HepG2 (cell line): ENCODE data around the gene PTPRCAP. TPM values are rescaled to one million over a fixed set of nuclear protein-coding genes. Genes with fewer than 3 reads are reported as not detected.

Experiments
- ATAC-seq: fragments of 200-7000 bp; cut with Tn5 transposase; 3 replicates; pipeline ENCODE4 v1.9.1; 2020; ENCODE audit warnings: mild to moderate bottlenecking, moderate library complexity
- BruUV-seq: library from RNA; stranded (reverse); fragments of 400-500 nt; replicated peaks from 2 replicates; lab custom pipeline; 2021; lab: Mats Ljungman, UMichigan
- CTCF ChIA-PET: fragments of 300-600 bp; formaldehyde crosslinking; extraction: SDS; loops from one replicate; lab custom pipeline; 2021; ENCODE audit warnings: low total read pairs, inconsistent platforms, low intra/inter-chr PET ratio; lab: Yijun Ruan, JAX
- POLR2A ChIA-PET: fragments of 350-600 bp; sonication (Branson Sonifier 250); formaldehyde crosslinking; loops from one replicate; lab custom pipeline; 2020; ENCODE audit warnings: antibody characterized with exemption, inconsistent platforms; lab: Yijun Ruan, JAX
- DNase-seq: peaks from one replicate; pipeline ENCODE4 v3.0.0-alpha.2; 2015; ENCODE audit warnings: low spot score
- FAIRE-seq: peaks from 3 replicates; lab custom pipeline; 2011; peaks lifted over from hg19 to GRCh38; lab: Jason Lieb, UNC
- H2AFZ ChIP-seq: one replicate; pipeline ENCODE4 v1.6.1; 2011; ENCODE audit warnings: low read length, inconsistent platforms
- H3K27ac ChIP-seq: fragments of 300-600 bp; 3 replicates; pipeline ENCODE4 v1.8.0; 2011; ENCODE audit warnings: mixed run types, mild to moderate bottlenecking, mixed read lengths, low read length, inconsistent platforms; ENCODE audit not compliant: insufficient read depth; ENCODE audit errors: extremely low read length
- H3K27me3 ChIP-seq, 2 experiments: fragments of 200-600 bp in 1 of 2; 2 replicates in 1 of 2; 3 replicates in 1 of 2; pipeline versions ENCODE4 v1.6.0 to v1.8.0; 2011; ENCODE audit warnings: low read length in 2 of 2, mild to moderate bottlenecking in 2 of 2, moderate library complexity in 2 of 2, inconsistent platforms in 1 of 2; ENCODE audit not compliant: insufficient read depth in 2 of 2, control insufficient read depth in 1 of 2
- H3K36me3 ChIP-seq, 2 experiments: fragments of 200-600 bp in 1 of 2; replicated peaks in 1 of 2; 2 replicates in 1 of 2; 3 replicates in 1 of 2; pipeline versions ENCODE4 v1.5.1 to v1.8.0; 2011; ENCODE audit warnings: low read length in 2 of 2, inconsistent platforms in 1 of 2; ENCODE audit not compliant: insufficient read depth in 2 of 2, control insufficient read depth in 1 of 2
- H3K4me1 ChIP-seq: 2 replicates; pipeline ENCODE4 v1.5.1; 2012; ENCODE audit warnings: low read length, inconsistent platforms; ENCODE audit not compliant: insufficient read depth
- H3K4me2 ChIP-seq: 2 replicates; pipeline ENCODE4 v1.6.0; 2011; ENCODE audit warnings: low read depth, low read length, inconsistent platforms
- H3K4me3 ChIP-seq, 3 experiments: fragments of 200-600 bp in 1 of 3; sonication (generic), shearing (Covaris generic) in 1 of 3; replicated peaks in 1 of 3; 2 replicates each; pipeline ENCODE4 v1.5.1; 2011 to 2016; ENCODE audit warnings: low read length in 3 of 3, inconsistent platforms in 2 of 3, low read depth in 2 of 3, mild to moderate bottlenecking in 2 of 3, control low read depth in 1 of 3, mixed read lengths in 1 of 3; ENCODE audit not compliant: insufficient read depth in 1 of 3
- H3K79me2 ChIP-seq: one replicate; pipeline ENCODE4 v1.6.1; 2011; ENCODE audit warnings: low read length, inconsistent platforms; ENCODE audit not compliant: insufficient read depth
- H3K9ac ChIP-seq: 2 replicates; pipeline ENCODE4 v1.6.0; 2011; ENCODE audit warnings: mild to moderate bottlenecking, low read depth, low read length, inconsistent platforms; ENCODE audit not compliant: insufficient read depth
- H3K9me3 ChIP-seq: 2 replicates; pipeline ENCODE4 v1.5.1; 2012; ENCODE audit warnings: mild to moderate bottlenecking, low read length
- H4K20me1 ChIP-seq: 2 replicates; pipeline ENCODE4 v1.6.0; 2011; ENCODE audit warnings: inconsistent platforms, mild to moderate bottlenecking, low read length, moderate library complexity; ENCODE audit not compliant: insufficient read depth
- ATAD3A ChIP-seq: sonication (generic); formaldehyde crosslinking; IDR thresholded peaks from 2 replicates; pipeline ENCODE4 v1.4.0; 2020; ENCODE audit warnings: missing genetic modification reagents
- CSRNP2 ChIP-seq: sonication (generic); formaldehyde crosslinking; conservative IDR thresholded peaks from 2 replicates; pipeline ENCODE4 v1.8.0; 2022; ENCODE audit warnings: low read depth, missing genetic modification reagents
- JUNB ChIP-seq: sonication (generic); formaldehyde crosslinking; IDR thresholded peaks from 2 replicates; pipeline ENCODE4 v1.8.0; 2022; ENCODE audit warnings: missing genetic modification reagents, mild to moderate bottlenecking, borderline replicate concordance
- KDM3A ChIP-seq: IDR thresholded peaks from 2 replicates; pipeline ENCODE4 v1.6.1; 2018; ENCODE audit warnings: low read depth, missing compliant biosample characterization
- USF2 ChIP-seq, 2 experiments: sonication (generic) in 1 of 2; formaldehyde crosslinking in 1 of 2; IDR thresholded peaks; 2 replicates each; pipeline versions ENCODE4 v1.5.1 to v1.6.1; 2011 to 2020; ENCODE audit warnings: borderline replicate concordance in 1 of 2, low read depth in 1 of 2, low read length in 1 of 2, mild to moderate bottlenecking in 1 of 2, missing genetic modification reagents in 1 of 2, moderate library complexity in 1 of 2
- ZNF136 ChIP-seq: sonication (generic); formaldehyde crosslinking; IDR thresholded peaks from 2 replicates; pipeline ENCODE4 v1.8.1; 2022; ENCODE audit warnings: low read depth, mild to moderate bottlenecking, moderate library complexity, missing genetic modification reagents
- ZNF205 ChIP-seq: IDR thresholded peaks from 2 replicates; pipeline ENCODE4 v1.6.1; 2018; ENCODE audit warnings: missing biosample characterization, missing genetic modification reagents
- ZNF30 ChIP-seq: sonication (generic); formaldehyde crosslinking; IDR thresholded peaks from 2 replicates; pipeline ENCODE4 v1.5.0; 2020; ENCODE audit warnings: mild to moderate bottlenecking, missing genetic modification reagents
- ZNF547 ChIP-seq: sonication (generic); formaldehyde crosslinking; IDR thresholded peaks from 2 replicates; pipeline ENCODE4 v1.5.1; 2020; ENCODE audit warnings: mild to moderate bottlenecking, missing genetic modification reagents
- ZNF577 ChIP-seq: sonication (generic); formaldehyde crosslinking; IDR thresholded peaks from 2 replicates; pipeline ENCODE4 v1.4.0; 2020; ENCODE audit warnings: mild to moderate bottlenecking, low read depth, missing genetic modification reagents, borderline replicate concordance
- ZNF841 ChIP-seq: sonication (generic); formaldehyde crosslinking; IDR thresholded peaks from 2 replicates; pipeline ENCODE4 v1.8.1; 2023; ENCODE audit warnings: missing genetic modification reagents, borderline replicate concordance
- WGBS: methylation state at CpG from one replicate; pipeline ENCODE4 v1.1.6; 2017; ENCODE audit warnings: low lambda C conversion rate; 5-methylcytosine and 5-hydroxymethylcytosine counted together
- in situ Hi-C: cut with HindIII; loops from 2 replicates; pipeline ENCODE4 v1.10.0; 2017; ENCODE audit warnings: low pct_unique_long_range_greater_than_20kb; ENCODE audit not compliant: extremely low pct_ligation_motif_present
- intact Hi-C: fragments of 100-400 bp; cut with micrococcal nuclease; formaldehyde crosslinking; loops from one replicate; pipeline ENCODE4 v1.10.0; 2022; ENCODE audit not compliant: unreplicated experiment
- polyA plus RNA-seq, 8 experiments: library from polyadenylated mRNA; depleted of rRNA in 3 of 8; stranded (reverse) in 7 of 8; unstranded in 1 of 8; fragments of >200 nt; fragmentation: Illumina TruSeq in 4 of 8; extraction: Trizol in 4 of 8; gene quantifications; 2 replicates each; pipeline versions ENCODE4 v1.2.1 to v1.2.3, GENCODE V29; 2011 to 2016; ENCODE audit warnings: low read depth in 4 of 8, missing spikeins in 1 of 8, mixed read lengths in 1 of 8; ENCODE audit not compliant: insufficient read depth in 1 of 8
- total RNA-seq, 5 experiments: library from RNA; depleted of rRNA; stranded (reverse); fragments of >200 nt; fragmentation: Illumina TruSeq; extraction: Trizol; gene quantifications; 2 replicates each; pipeline ENCODE4 v1.2.3, GENCODE V29; 2016; ENCODE audit warnings: low read depth in 1 of 5
- TF ChIP-seq, protein P1 (sequence below): sonication (generic); formaldehyde crosslinking; IDR thresholded peaks from 2 replicates; pipeline ENCODE4 v1.4.0; 2020; ENCODE audit warnings: mild to moderate bottlenecking, missing genetic modification reagents

Gene PTPRCAP
- total and polyA plus RNA-seq, 2 of the 13 experiments (the other 11 are each of a cell fraction or from before 2014, with no cell fraction given) = 0.60 to 0.70 TPM

- TF ChIP-seq KDM3A = no peak
- no peak for TF ChIP-seq ATAD3A
- no peak for TF ChIP-seq USF2 (IDR thresholded peaks at IDR 0.05; ENCODE audit: low read depth, low read length)
- no peak for TF ChIP-seq USF2 (CRISPR knock-in tag; IDR thresholded peaks at IDR 0.05; ENCODE audit: borderline replicate concordance)
- TF ChIP-seq ZNF841 (CRISPR knock-in tag) = no peak
Measured at GRCh38 chr11:67431346-67432249, 5.9 kb downstream of the PTPRCAP start (continued).

GRCh38 chr11:67429722-67430121, 7.8 kb downstream of the PTPRCAP start:
- peaks cover 15 to 27% of the 10 kb centered on the region in 2 experiments; a peak in 4 of 5 replicates for H3K36me3 ChIP-seq
- DNase-seq (no peak), ATAC-seq (no peak), FAIRE-seq (no peak)
- intact Hi-C loops (loop anchor here (2.0 kb wide), 1 partner anchor 13 kb away; the partner anchor contains the start of gene CORO1B), in situ Hi-C loops (loop anchor here (5.0 kb wide), 1 partner anchor 33 kb away; no protein-coding TSS in a partner anchor)
- H3K4me1 ChIP-seq = peaks cover 26% of the 10 kb centered on the region
- H3K4me3 ChIP-seq = peak overlapping the region in 2 of 3 experiments; percentile 84 to 98; a peak in 1 of 6 replicates
- no peaks in the 10 kb centered on the region for H3K9me3 ChIP-seq
- WGBS = 97% methylated on average over 11 of the region's 11 CpGs
- no peak overlapping the region for H2AFZ ChIP-seq
- H4K20me1 ChIP-seq = no peaks in the 10 kb centered on the region
- ChIA-PET CTCF (no interaction called here), POLR2A (no interaction called here)
- no TSS peak for BruUV-seq
- H3K4me2 ChIP-seq = peak overlapping the region; percentile 90
- H3K27ac ChIP-seq = peak overlapping the region; percentile 71
- H3K79me2 ChIP-seq = peaks cover 13% of the 10 kb centered on the region
- H3K27me3 ChIP-seq = no peaks in the 10 kb centered on the region; a peak in 1 of 5 replicates
- peak overlapping the region; percentile 97; the same call in 1 of the 2 replicates for H3K9ac ChIP-seq
- TF ChIP-seq, protein P1, sequence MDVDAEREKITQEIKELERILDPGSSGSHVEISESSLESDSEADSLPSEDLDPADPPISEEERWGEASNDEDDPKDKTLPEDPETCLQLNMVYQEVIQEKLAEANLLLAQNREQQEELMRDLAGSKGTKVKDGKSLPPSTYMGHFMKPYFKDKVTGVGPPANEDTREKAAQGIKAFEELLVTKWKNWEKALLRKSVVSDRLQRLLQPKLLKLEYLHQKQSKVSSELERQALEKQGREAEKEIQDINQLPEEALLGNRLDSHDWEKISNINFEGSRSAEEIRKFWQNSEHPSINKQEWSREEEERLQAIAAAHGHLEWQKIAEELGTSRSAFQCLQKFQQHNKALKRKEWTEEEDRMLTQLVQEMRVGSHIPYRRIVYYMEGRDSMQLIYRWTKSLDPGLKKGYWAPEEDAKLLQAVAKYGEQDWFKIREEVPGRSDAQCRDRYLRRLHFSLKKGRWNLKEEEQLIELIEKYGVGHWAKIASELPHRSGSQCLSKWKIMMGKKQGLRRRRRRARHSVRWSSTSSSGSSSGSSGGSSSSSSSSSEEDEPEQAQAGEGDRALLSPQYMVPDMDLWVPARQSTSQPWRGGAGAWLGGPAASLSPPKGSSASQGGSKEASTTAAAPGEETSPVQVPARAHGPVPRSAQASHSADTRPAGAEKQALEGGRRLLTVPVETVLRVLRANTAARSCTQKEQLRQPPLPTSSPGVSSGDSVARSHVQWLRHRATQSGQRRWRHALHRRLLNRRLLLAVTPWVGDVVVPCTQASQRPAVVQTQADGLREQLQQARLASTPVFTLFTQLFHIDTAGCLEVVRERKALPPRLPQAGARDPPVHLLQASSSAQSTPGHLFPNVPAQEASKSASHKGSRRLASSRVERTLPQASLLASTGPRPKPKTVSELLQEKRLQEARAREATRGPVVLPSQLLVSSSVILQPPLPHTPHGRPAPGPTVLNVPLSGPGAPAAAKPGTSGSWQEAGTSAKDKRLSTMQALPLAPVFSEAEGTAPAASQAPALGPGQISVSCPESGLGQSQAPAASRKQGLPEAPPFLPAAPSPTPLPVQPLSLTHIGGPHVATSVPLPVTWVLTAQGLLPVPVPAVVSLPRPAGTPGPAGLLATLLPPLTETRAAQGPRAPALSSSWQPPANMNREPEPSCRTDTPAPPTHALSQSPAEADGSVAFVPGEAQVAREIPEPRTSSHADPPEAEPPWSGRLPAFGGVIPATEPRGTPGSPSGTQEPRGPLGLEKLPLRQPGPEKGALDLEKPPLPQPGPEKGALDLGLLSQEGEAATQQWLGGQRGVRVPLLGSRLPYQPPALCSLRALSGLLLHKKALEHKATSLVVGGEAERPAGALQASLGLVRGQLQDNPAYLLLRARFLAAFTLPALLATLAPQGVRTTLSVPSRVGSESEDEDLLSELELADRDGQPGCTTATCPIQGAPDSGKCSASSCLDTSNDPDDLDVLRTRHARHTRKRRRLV = no peak
- TF ChIP-seq JUNB = no peak
- no peak for TF ChIP-seq ZNF547 (CRISPR knock-in tag)
- no peak for TF ChIP-seq ZNF136 (CRISPR knock-in tag)
- no peak for TF ChIP-seq ZNF30 (CRISPR knock-in tag)
- TF ChIP-seq CSRNP2 (CRISPR knock-in tag) = no peak
- no peak for TF ChIP-seq ZNF205
- TF ChIP-seq ZNF577 = no peak
